ENCODE results near the gene GATAD2A. TPM values are rescaled to one million over a fixed set of nuclear protein-coding genes. Genes with fewer than 3 reads are reported as not detected.

The GATAD2A gene
- total and polyA plus RNA-seq, 2 of the 13 experiments (the other 11 are each of a cell fraction or from before 2014, with no cell fraction given): 16.8 to 28.6 TPM

- TF ChIP-seq ZNF574 (CRISPR knock-in tag; IDR thresholded peaks at IDR 0.05) (no peak), ZBTB26 (CRISPR knock-in tag; IDR thresholded peaks at IDR 0.05; ENCODE audit: borderline replicate concordance) (no peak), SP5 (CRISPR knock-in tag; IDR thresholded peaks at IDR 0.05; ENCODE audit: borderline replicate concordance, low read depth) (no peak), SRF (IDR thresholded peaks at IDR 0.05; ENCODE audit: low read depth, low read length) (no peak), KIAA2018 (CRISPR knock-in tag; IDR thresholded peaks at IDR 0.05; ENCODE audit: borderline replicate concordance) (no peak), STAG1 (CRISPR knock-in tag; IDR thresholded peaks at IDR 0.05) (no peak), ZNF703 (CRISPR knock-in tag; IDR thresholded peaks at IDR 0.05; ENCODE audit: borderline replicate concordance) (no peak), GABPA (IDR thresholded peaks at IDR 0.05; ENCODE audit: low read depth, low read length) (0 out of 2 replicates have a peak, but pooled peaks have one; percentile 19), GABPA (CRISPR knock-in tag; IDR thresholded peaks at IDR 0.05; ENCODE audit: low read depth) (no peak; the same call in 1 of the 2 replicates), HNRNPLL (IDR thresholded peaks at IDR 0.05; ENCODE audit: low read depth, low read length, poor library complexity, severe bottlenecking) (peak; percentile 0), RFXAP (CRISPR knock-in tag; IDR thresholded peaks at IDR 0.05; ENCODE audit: borderline replicate concordance) (no peak)
Measured at GRCh38 chr19:19405971-19406877, 749 bp downstream of the GATAD2A start (continued).
